DOHH2 (cell line): ENCODE results near the gene LRRC42.
A peak's percentile ranks its signal among the peaks of the same experiment; 100 is the strongest.

Source experiments
- H3F3A ChIP-seq: fragments of 200-600 bp; sonication (generic), shearing (Covaris generic); 2 replicates; pipeline ENCODE4 v1.6.0; 2016; ENCODE audit warnings: antibody characterized with exemption, mild to moderate bottlenecking; ENCODE audit not compliant: control insufficient read depth, insufficient read depth
- H3K27ac ChIP-seq: fragments of 200-600 bp; sonication (generic); 2 replicates; pipeline ENCODE4 v1.5.1; 2014; ENCODE audit warnings: low read depth, mild to moderate bottlenecking, low read length, moderate library complexity
- H3K27me3 ChIP-seq: fragments of 200-600 bp; sonication (generic); 2 replicates; pipeline ENCODE4 v1.6.1; 2014; ENCODE audit warnings: mild to moderate bottlenecking, low read length, mixed read lengths; ENCODE audit not compliant: control insufficient read depth
- H3K36me3 ChIP-seq: fragments of 200-600 bp; sonication (generic); 2 replicates; pipeline ENCODE4 v1.6.1; 2014; ENCODE audit warnings: mild to moderate bottlenecking, low read length, moderate library complexity, mixed read lengths; ENCODE audit not compliant: control insufficient read depth
- H3K4me1 ChIP-seq: fragments of 200-600 bp; sonication (generic); 2 replicates; pipeline ENCODE4 v1.6.1; 2014; ENCODE audit warnings: mild to moderate bottlenecking, low read length, mixed read lengths; ENCODE audit not compliant: control insufficient read depth
- H3K4me2 ChIP-seq: fragments of 200-600 bp; sonication (generic); 2 replicates; pipeline ENCODE4 v1.6.0; 2014; ENCODE audit warnings: mild to moderate bottlenecking, low read length, moderate library complexity
- H3K4me3 ChIP-seq: fragments of 200-600 bp; sonication (generic); 2 replicates; pipeline ENCODE4 v1.5.1; 2014; ENCODE audit warnings: mild to moderate bottlenecking, low read length, mixed read lengths
- H3K79me2 ChIP-seq: fragments of 200-600 bp; sonication (generic); 2 replicates; pipeline ENCODE4 v1.6.1; 2014; ENCODE audit warnings: mild to moderate bottlenecking, low read length, mixed read lengths; ENCODE audit not compliant: control insufficient read depth
- H3K9me2 ChIP-seq: fragments of 200-600 bp; sonication (generic); replicated peaks from 2 replicates; pipeline ENCODE4 v1.6.1; 2014; ENCODE audit warnings: mild to moderate bottlenecking, low read length, mixed read lengths; ENCODE audit not compliant: control insufficient read depth
- H3K9me3 ChIP-seq: fragments of 200-600 bp; sonication (generic); 2 replicates; pipeline ENCODE4 v1.6.1; 2014; ENCODE audit warnings: antibody characterized with exemption, low read length, mixed read lengths; ENCODE audit not compliant: control insufficient read depth, insufficient read depth
- H4K20me1 ChIP-seq: fragments of 200-600 bp; sonication (generic); 2 replicates; pipeline ENCODE4 v1.6.0; 2014; ENCODE audit warnings: low read depth, mild to moderate bottlenecking, antibody characterized with exemption, low read length, moderate library complexity; ENCODE audit not compliant: control insufficient read depth, insufficient read depth
- EZH2phosphoT487 ChIP-seq: fragments of 200-600 bp; sonication (generic); IDR thresholded peaks from 2 replicates; pipeline ENCODE4 v1.6.1; 2017; ENCODE audit warnings: borderline replicate concordance, mild to moderate bottlenecking, antibody characterized with exemption, low read length, moderate library complexity, mixed read lengths
- TF ChIP-seq, protein P1 (sequence below): fragments of 200-600 bp; sonication (generic); IDR thresholded peaks from one replicate; pipeline ENCODE4 v1.5.1; 2014; ENCODE audit warnings: antibody characterized with exemption, mild to moderate bottlenecking, low read depth, low read length; ENCODE audit not compliant: poor library complexity, severe bottlenecking

LRRC42 gene

DNA sequence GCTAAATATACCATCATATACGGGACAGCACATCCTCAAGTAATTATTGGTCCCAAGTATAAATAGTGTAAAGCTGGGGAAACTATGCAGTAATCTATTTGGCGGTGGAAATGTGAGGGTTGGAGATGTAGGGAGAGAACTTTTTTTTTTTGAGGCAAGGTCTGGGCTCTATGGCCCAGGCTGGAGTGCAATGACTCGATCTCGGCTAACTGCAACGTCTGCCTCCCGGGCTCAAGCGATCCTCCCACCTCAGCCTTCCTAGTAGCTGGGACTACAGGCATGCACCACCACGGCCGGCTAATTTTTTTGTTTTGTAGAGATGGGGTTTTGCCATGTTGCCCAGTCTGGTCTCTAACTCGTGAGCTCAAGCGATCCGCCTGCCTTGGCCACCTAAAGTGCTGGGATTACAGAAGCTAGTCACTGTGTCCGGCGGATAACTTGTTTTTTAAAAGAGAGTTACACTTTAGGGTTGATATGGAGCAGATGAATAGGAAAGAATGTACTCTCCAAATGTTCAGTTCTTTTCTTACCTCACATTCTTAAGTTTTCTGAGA, 2.6 kb upstream of the LRRC42 start:
- Histone ChIP-seq H3K79me2 (peaks cover 66% of the 10 kb centered on the region), H3K4me3 (peak overlapping the region; percentile 99), H4K20me1 (peaks cover 6% of the 10 kb centered on the region; the same call in 1 of the 2 replicates), H3K9me3 (no peaks in the 10 kb centered on the region), H3K4me2 (peak overlapping the region; percentile 100), H3K27me3 (no peaks in the 10 kb centered on the region), H3K27ac (no peak overlapping the region), H3F3A (peaks cover 10% of the 10 kb centered on the region; the same call in 1 of the 2 replicates), H3K9me2 (no peaks in the 10 kb centered on the region), H3K36me3 (peaks cover 42% of the 10 kb centered on the region), H3K4me1 (peaks cover 35% of the 10 kb centered on the region)
- TF ChIP-seq EZH2phosphoT487 = no peak
- TF ChIP-seq, protein P1, sequence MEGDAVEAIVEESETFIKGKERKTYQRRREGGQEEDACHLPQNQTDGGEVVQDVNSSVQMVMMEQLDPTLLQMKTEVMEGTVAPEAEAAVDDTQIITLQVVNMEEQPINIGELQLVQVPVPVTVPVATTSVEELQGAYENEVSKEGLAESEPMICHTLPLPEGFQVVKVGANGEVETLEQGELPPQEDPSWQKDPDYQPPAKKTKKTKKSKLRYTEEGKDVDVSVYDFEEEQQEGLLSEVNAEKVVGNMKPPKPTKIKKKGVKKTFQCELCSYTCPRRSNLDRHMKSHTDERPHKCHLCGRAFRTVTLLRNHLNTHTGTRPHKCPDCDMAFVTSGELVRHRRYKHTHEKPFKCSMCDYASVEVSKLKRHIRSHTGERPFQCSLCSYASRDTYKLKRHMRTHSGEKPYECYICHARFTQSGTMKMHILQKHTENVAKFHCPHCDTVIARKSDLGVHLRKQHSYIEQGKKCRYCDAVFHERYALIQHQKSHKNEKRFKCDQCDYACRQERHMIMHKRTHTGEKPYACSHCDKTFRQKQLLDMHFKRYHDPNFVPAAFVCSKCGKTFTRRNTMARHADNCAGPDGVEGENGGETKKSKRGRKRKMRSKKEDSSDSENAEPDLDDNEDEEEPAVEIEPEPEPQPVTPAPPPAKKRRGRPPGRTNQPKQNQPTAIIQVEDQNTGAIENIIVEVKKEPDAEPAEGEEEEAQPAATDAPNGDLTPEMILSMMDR = no peak

DNA sequence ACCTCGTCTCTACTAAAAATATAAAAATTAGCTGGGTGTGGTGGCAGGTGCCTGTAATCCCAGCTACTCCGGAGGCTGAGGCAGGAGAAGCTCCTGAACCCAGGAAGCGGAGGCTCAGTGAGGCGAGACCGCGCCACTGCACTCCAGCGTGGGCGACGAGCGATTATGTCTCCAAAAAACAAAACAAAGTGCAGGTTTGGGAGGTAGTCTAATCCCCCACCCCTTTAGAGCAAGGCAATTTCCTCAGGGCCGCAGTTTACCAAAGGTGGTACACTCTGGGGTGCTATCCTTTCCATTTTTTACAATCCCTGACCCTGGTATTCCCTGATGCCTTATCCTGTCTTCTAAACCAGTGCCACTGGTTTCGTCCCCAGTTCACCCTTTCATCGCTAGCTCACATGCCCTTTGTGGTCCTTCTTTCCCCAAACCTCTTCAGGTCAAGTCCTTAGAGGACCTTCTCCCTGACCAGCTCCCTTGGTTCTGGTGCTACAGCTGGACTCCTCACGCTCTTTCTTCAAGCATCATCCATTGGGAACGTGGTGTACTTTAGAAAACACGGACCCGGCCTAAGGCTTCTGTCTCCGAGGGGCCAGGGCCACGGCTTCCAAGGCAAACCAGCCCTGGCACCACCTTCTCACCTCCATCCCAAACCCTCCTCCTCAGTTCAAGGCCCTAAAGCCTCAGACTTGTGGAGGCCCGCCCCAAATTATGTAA, 1.5 kb upstream of the LRRC42 start:
- TF ChIP-seq EZH2phosphoT487 = no peak
- TF ChIP-seq, protein P1 = no peak
- H3K27ac ChIP-seq = peak overlapping the region; percentile 66
- H3K4me2 ChIP-seq = peak overlapping the region; percentile 100
- H3K79me2 ChIP-seq = peaks cover 74% of the 10 kb centered on the region
- H3K4me3 ChIP-seq = peak overlapping the region; percentile 99
- H3K27me3 ChIP-seq = no peaks in the 10 kb centered on the region
- peaks cover 13% of the 10 kb centered on the region; the same call in 1 of the 2 replicates for H4K20me1 ChIP-seq
- peaks cover 10% of the 10 kb centered on the region; the same call in 1 of the 2 replicates for H3F3A ChIP-seq
- no peaks in the 10 kb centered on the region for H3K9me3 ChIP-seq
- peaks cover 42% of the 10 kb centered on the region for H3K36me3 ChIP-seq
- H3K9me2 ChIP-seq = no peaks in the 10 kb centered on the region
- peaks cover 35% of the 10 kb centered on the region for H3K4me1 ChIP-seq

DNA sequence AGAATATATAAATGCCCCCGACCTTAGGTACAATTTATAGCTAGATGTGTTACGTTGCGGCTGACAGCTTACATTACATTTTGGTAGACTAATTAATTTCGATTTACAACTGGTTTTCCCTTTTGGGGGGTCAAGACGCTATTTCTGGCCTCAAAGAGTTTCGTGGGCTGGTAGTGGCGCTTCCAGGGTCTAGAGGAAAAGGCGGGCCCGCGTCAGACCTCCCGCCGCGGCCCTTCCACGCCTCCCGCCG, 1.0 kb upstream of the LRRC42 start:
- Histone ChIP-seq H4K20me1 (peaks cover 16% of the 10 kb centered on the region; the same call in 1 of the 2 replicates), H3K9me2 (no peaks in the 10 kb centered on the region), H3K27ac (peak overlapping the region; percentile 66), H3K79me2 (peaks cover 74% of the 10 kb centered on the region), H3K4me2 (peak overlapping the region; percentile 100), H3K4me1 (peaks cover 35% of the 10 kb centered on the region), H3K4me3 (peak overlapping the region; percentile 99), H3K9me3 (no peaks in the 10 kb centered on the region), H3F3A (peaks cover 6% of the 10 kb centered on the region; the same call in 1 of the 2 replicates), H3K36me3 (peaks cover 41% of the 10 kb centered on the region), H3K27me3 (no peaks in the 10 kb centered on the region)
- TF ChIP-seq, protein P1 = no peak
- no peak for TF ChIP-seq EZH2phosphoT487
